GM18907 (cell line): Measurements from ENCODE around the gene GCK.

Experiments
- ATAC-seq: cut with Tn5 transposase; IDR thresholded peaks from one replicate; pipeline ENCODE4 v1.9.1; 2021; ENCODE audit warnings: mild to moderate bottlenecking, moderate library complexity; ENCODE audit not compliant: unreplicated experiment

The GCK gene

DNA sequence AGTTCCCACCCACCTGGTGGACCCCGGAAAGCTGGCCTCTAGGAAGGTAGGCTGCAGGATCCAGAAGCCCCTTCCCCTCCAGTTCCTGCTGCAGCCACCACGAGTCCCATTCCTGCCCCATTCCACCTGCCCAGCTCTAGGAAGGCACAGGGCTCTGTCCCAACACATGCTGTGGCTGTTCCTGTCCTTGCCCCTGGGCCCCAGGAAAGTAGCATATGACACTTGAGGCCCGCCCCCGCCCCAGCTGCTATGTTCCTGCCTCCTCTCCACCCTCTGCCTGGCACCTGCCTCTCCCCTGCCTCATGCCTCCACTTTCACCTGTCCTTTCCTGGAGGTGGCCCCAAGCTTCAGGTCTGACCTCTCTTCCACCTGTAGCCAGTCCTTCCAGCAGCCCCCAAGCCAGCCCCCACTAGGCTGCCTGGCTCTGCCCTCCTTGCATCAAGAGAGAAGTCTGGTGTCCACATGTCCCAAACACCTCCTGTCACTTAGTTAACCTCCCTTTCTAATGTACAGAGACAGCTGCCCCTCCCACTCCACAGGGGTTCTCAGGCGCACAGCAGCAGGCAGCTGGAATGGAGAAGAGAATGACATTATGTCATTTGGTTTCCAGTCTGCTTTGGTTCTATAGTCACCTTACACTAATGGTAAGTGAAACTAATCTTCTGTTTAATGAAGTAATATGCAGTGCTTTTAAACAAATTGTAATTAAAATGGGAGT, 34.3 kb upstream of the GCK start:
- no peak for ATAC-seq

DNA sequence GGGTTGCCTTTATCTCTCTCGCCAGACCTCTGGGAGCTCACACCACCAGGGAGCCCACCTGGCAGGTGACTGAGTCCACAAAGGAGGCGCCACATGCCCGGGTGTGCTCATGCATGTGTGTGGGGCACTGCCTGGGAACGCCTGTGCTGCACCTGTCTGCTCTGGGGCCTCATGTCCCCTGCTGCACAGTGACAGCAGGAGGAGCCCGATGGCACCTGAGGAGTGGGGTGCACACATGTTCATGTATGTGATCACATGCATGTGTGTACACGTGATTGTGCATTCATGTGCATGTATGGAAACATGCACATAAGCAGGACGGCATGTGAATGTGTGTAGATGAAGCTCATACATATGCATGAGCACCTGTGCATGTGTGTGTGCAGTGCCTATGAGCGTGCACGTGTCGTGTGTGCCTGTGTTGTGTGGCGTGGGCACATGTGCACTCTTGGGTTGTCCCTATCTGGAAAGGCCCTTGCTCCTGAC, 33.6 kb upstream of the GCK start:
- no peak for ATAC-seq

GRCh38 chr7:44222074-44222473, 32.8 kb upstream of the GCK start:
- no peak for ATAC-seq

DNA sequence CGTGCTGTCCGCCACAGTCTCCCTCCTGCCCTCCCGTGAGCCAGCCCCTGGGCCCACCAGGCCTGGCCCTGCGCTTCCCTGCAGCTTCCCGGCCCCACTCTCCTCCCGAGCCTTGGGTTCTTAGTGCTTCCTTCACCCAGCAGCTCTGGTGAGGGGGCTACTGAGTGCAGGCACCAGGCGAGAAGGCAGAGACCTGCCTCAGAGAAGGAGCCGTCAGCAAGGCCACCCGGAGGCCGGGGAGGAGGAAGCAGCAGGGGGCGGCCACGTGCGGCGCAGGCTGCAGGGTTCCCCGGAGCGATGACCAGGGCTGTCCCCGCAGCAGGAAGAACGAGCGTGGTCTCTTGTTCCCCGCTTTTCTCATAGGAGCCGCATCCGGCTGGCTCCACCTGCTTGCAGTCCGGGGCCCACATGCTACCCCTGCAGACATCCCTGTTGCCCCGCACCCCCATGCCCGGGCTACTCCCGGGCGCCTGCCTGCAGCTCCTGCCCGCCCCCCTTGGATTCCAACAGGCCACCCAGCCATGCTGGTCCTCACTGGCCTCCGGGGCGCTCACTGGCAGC, 32.1 kb upstream of the GCK start:
- no peak for ATAC-seq

DNA sequence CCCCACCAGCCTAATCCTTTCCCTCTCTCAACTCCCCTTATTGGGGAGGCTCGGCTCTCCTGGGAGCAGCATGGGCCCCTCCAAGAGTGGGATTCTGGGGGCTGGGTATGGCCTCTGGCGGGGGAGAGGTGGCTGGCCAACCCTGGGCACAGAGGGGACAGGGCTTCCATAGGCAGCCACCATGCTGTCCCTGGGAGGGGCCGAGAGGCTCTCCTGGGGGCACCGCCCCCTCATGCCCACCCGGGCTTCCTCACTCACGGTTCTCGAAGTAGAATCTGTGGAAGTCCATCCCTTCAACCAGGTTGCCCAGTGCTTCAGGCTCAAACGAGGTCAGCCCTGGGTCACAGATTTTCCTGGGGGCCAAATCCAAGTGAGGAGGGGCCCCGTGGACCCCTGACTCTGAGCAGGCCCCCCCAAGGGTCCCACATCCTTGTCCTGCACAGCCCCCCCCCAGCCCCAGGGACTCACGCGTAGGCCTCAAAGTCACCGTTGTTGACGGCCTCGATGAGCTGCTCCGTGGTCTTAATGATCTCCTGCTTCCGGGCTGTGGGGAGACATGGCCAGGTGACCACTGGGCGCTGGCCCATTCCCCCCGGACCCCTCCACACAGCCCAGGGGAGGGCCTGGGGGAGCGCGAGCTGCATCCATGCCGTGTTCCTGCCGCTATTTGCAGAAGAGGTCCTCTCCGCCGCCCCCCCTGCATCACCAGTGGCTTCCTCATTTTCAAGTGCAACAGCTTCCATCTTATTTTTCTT, 31.3 kb upstream of the GCK start:
- no peak for ATAC-seq

DNA sequence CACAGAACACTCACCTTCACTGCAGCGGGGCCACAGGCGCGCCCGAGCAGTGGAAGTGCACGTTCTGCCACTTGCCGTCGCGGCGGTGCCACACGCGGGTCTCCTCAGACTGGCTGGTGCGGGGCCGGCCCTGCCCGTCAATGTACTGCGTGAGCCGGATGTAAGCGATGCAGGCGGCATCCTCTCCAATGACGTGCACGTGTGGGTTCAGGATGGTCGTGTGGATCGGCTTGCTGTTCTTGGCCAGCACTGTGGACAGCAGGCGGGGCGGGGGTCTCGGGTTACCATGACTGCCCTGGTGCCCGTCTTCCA, 30.8 kb upstream of the GCK start:
- ATAC-seq, result no peak

DNA sequence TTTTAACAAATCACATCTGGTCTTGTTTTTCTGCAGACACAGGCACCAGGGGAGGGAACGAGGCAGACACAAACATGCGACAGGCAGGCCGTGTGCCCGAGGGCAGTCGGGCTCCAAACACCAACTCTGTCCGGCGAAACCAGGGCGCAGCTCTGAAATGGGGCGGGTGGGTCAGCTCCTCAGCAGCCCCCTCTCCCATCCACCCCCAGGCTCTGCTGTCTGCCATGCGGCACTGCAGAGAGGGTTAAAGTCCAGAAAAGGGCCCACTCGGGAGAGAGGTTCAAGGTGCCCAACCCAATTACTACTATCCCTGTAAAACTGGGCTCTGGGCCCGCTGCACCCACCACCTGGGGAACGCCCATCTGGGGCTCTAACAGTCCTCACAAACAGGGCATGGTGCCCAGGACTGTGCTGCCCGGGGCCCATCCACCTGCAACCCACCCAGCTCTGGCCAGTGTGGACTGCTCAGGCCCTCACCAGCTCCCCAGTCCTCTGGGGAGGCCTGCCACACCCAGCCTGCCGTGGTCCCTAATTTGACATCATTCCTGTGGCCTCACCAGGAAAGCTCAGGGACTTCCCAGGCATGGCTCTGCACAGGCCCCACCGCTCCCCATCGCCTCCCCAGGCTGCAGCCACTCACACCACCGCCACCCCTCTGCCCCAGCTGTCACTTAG, 30.3 kb upstream of the GCK start:
- no peak for ATAC-seq

GRCh38 chr7:44218418-44219201, 29.4 kb upstream of the GCK start:
- no peak for ATAC-seq

GRCh38 chr7:44217852-44218402, 28.7 kb upstream of the GCK start:
- no peak for ATAC-seq

DNA sequence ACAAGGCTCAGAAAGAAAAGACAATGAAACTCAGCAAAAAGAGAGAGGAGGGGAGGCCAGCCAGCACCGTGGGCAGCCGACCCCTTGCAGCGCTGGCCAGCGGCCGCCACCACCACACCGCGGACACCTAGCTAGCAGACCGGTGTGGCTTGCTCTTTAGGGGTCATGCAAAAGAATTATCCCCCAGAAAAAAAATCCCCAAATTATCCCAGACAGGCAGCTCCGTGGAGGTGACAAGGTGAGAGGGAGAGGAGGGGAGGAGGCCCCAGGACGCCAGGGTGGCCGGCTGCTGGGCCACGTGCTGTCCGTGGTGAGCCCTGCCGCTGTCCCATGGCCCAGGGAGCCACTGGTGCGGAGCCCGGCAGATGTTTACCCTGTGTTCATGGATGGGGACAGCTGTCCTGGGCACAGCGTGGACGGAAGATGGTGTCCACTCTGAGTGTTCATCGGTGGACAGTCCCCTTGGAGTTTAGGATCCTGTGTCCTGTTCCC, 28.0 kb upstream of the GCK start:
- ATAC-seq, result no peak

- no peak for ATAC-seq
These were observed 27.4 kb upstream of the GCK start for GRCh38 chr7:44216521-44217222.

DNA sequence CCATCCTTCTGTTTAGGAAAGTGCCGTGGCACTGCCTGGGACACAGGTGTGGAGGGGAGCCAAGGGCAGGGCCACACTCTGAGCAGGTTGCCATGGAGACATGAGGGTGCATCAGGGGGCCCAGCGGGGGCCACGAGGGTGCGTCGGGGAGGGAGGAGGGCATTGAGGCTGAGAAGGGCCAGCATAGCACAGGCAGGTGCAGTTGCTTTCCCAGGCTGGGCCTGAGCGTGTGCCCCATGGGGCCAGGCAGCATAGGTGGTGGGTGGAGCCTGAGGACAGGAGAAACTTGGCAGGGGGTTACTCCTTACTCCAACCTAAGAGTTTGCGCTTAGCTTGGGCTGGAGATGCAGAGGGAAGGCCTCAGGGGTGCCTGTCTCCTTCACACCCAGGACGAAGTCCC, 26.8 kb upstream of the GCK start:
- ATAC-seq, result no peak

GRCh38 chr7:44215531-44215930, 26.3 kb upstream of the GCK start:
- ATAC-seq, result no peak

DNA sequence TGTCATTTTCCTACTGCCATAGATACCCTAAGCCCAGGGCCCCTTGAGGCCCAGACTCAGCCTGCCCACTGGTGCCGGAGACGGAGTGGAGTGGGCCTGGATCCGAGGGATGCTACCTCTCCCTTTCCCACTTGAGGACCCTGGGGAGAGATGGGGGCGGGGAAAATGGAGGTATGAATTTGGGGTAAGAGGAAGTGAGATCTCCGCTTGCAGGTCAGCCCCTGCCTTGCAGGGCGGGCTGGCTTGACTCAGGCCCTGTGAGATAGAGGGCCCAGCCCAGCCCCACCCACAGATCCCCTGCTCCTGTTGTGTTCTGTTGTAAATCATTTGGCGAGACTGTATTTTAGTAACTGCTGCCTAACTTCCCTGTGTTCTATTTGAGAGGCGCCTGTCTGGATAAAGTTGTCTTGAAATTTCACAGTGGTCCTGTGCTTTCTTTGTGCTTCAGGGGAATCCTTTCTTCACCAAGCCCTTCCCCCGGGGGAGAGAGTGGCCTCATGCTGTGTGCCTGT, 24.7 kb upstream of the GCK start:
- no peak for ATAC-seq

- no peak for ATAC-seq
These were observed 24.1 kb upstream of the GCK start for GRCh38 chr7:44213206-44213876.

DNA sequence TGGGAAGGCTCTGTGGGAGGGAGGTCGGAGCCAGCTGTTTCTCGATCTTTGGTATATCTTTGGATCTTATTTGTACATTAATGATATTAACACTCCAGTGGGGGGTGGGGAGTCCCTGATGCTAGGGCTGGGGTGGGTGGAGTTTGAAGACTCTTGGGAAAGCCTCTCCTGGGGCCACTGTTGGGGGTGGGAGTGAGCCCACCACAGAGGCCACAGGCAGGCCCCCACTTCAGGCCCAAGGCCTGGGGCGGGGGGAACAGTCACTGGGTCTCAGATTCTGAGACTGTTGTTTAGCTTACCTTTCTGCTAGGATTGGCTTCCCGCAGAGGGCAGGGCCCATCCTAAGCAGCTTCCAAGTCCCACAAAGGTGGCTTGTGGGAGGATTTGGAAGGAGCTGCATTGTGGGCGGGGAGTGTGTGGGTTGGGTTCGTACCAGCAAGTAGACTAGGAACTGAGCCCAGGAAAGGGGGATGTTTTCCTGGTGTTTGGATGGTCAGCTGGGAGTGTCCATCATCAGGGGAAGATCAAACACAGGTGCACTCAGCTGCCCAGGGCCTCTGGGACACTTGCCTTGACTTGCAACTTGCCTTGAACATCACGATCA, 23.4 kb upstream of the GCK start:
- no peak for ATAC-seq

- ATAC-seq, result no peak
These were observed 22.8 kb upstream of the GCK start for GRCh38 chr7:44212018-44212417.

GRCh38 chr7:44211126-44211675, 22.0 kb upstream of the GCK start:
- ATAC-seq, result no peak
